Measurements from ENCODE around the gene CERK. TPM values are rescaled to one million over a fixed set of nuclear protein-coding genes. Genes with fewer than 3 reads are reported as not detected.

The CERK gene
- total RNA-seq, 2 experiments from 2014 or later: 41.8 to 47.1 TPM

DNA sequence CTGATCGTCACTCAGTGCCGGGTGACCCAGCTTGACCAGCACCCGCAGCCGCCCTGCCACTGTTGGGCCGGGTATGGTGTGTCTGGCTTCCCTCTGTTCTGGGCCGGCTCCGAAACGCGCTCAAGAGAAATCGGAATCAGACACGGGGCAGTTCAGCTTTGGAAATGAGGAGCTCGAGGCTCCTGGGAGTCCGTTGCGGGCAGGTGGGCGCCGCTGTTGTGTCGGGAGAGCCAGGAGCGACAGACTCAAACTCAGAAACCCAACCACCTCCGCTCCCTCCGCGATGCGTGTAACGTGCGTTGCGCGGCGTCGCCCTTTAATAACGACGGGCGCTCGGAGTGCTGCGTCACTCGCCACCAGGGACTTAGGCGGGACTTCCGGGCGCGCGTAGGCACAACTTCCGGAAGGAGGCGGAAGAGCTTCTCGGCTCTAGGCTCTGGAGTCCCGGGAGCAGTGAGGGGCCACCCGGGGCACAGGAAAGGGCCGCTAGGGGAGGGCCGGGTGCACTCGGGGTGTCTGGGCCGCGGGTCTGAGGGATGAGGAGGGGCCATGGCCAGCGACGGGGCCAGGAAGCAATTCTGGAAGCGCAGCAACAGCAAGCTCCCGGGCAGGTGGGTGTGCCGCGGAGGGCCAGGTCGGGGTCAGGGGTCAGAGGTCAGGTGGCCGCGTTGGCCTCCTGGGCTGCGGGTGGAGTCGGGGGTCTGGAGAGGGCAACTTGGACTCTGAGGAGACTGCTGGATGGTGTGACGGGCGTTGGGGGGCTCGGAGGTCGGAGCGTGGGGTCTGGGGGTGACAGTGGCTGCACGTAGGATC is 24.4 kb upstream of the CERK start, which contains the start of gene TBC1D22A:
TSS of gene TBC1D22A (plus strand) at position 413 of the 813 bp plus-strand sequence. CDS start at position 550, 137 bp downstream.
- no peaks in the 10 kb centered on the region for H3K27me3 Mint-ChIP-seq
- H3K4me1 Mint-ChIP-seq: peaks cover 59% of the 10 kb centered on the region
- no peaks in the 10 kb centered on the region for H3K9me3 Mint-ChIP-seq
- H3K36me3 Mint-ChIP-seq (ENCODE audit: low read depth): peaks cover 15% of the 10 kb centered on the region
- POLR2A ChIA-PET: interaction anchor here (0.7 to 1.4 kb wide), 5 partner anchors 12 to 149 kb away, joined by 3 to 6 read pairs (median 4); no protein-coding TSS in a partner anchor
- peak; percentile 94 for DNase-seq
- peak within 1 kb of the TSS; percentile 97 for H3K4me3 Mint-ChIP-seq
- H3K27ac Mint-ChIP-seq: peak within 1 kb of the TSS; percentile 98
- CTCF ChIA-PET: interaction anchor here (0.5 to 2.2 kb wide), 11 partner anchors 8 to 727 kb away, joined by 3 to 9 read pairs (median 4); no protein-coding TSS in a partner anchor

DNA sequence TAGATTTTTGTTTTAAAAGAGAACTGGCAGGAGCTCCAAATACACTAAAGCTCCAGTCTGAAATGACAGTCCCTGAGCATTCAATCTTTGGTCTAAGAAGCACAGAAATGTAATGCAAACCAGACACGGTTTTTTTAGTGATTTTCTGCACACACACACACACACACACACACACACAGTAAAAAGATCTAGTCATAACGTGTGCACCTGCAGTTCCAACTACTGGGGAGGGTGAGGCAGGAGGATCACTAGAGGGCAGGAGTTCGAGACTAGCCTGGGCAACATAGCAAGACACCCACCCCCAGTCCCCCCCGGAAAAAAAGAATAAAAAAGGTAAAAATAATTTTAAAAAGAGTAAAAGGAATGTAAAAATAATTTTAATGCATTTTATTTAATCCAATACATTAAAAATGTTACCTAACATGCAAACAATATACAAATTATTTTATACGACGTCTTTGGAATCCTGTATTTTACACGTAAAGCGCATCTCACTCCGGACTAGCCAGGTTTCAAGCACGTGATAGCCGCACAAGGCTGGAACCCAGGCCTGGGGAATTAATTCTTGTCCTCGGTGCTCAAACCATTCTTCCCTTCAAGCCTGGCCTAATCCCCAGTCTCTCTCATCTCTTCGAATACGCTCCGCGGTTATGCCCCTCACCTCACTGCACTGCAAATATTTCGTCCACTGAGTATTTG is 23.6 kb upstream of the CERK start:
- H3K36me3 Mint-ChIP-seq (ENCODE audit: low read depth): peaks cover 11% of the 10 kb centered on the region
- POLR2A ChIA-PET: no interaction called here
- H3K4me3 Mint-ChIP-seq: peak overlapping the region; percentile 97
- H3K27me3 Mint-ChIP-seq: no peaks in the 10 kb centered on the region
- peak overlapping the region; percentile 98 for H3K27ac Mint-ChIP-seq
- DNase-seq: no peak
- peaks cover 52% of the 10 kb centered on the region for H3K4me1 Mint-ChIP-seq
- H3K9me3 Mint-ChIP-seq: peaks cover 2% of the 10 kb centered on the region
- CTCF ChIA-PET: interaction anchor here (0.5 to 2.2 kb wide), 10 partner anchors 11 to 640 kb away, joined by 3 to 9 read pairs (median 5); no protein-coding TSS in a partner anchor

DNA sequence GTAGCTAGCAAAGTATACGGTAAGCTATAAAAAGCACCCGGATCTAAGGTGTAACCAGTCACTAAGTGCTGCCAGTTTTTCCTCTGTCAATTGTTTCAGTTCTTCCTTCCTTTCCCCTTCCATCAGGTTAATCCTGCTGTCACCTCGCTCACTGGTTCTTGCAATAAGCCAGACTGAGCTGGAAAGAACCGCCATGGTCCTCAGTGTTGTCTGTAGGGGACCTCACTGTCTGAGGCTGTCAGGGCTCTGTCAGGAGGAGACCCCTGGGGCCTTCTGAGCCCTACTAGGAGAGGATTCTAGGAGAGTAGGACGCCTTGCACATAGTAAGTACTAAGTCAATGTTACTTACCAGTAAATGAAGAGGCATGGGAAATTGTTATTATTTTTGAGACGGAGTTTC is 23.0 kb upstream of the CERK start:
- H3K36me3 Mint-ChIP-seq (ENCODE audit: low read depth): peaks cover 15% of the 10 kb centered on the region
- POLR2A ChIA-PET: no interaction called here
- peak overlapping the region; percentile 98 for H3K27ac Mint-ChIP-seq
- no peak for DNase-seq
- no peaks in the 10 kb centered on the region for H3K27me3 Mint-ChIP-seq
- peaks cover 53% of the 10 kb centered on the region for H3K4me1 Mint-ChIP-seq
- peak overlapping the region; percentile 97 for H3K4me3 Mint-ChIP-seq
- CTCF ChIA-PET: interaction anchor here (0.7 to 1.4 kb wide), 2 partner anchors 10 to 639 kb away, joined by 3 read pairs; no protein-coding TSS in a partner anchor
- H3K9me3 Mint-ChIP-seq: peaks cover 7% of the 10 kb centered on the region

DNA sequence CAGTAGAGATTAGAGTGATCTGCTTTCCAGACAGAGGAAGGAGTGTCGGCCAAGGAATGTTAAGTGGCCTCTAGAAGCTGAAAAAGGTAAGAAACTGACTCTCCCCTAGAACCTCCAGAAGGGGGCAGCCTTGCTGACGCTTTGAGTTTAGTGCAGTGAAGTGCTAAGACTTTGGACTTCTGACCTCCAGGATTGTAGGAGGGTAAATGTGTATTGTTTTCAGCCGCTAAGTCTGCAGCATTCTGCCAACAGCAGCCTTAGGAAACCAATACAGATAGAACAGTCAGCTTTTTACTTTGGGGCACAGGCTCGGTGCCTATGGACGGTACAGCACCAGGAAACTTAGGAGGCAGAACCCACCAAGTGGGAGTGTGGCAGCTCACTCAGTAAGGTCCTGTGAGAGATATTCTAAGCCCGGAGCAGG is 20.8 kb upstream of the CERK start:
- H3K4me3 Mint-ChIP-seq: no peak overlapping the region
- peaks cover 7% of the 10 kb centered on the region for H3K9me3 Mint-ChIP-seq
- no peaks in the 10 kb centered on the region for H3K27me3 Mint-ChIP-seq
- peak; percentile 68 for DNase-seq
- ChIA-PET POLR2A (no interaction called here), CTCF (interaction anchor here (0.7 to 5.4 kb wide), 12 partner anchors 9 to 216 kb away, joined by 3 to 29 read pairs (median 4); no protein-coding TSS in a partner anchor)
- H3K27ac Mint-ChIP-seq: no peak overlapping the region
- peaks cover 40% of the 10 kb centered on the region for H3K4me1 Mint-ChIP-seq
- H3K36me3 Mint-ChIP-seq (ENCODE audit: low read depth): peaks cover 15% of the 10 kb centered on the region

DNA sequence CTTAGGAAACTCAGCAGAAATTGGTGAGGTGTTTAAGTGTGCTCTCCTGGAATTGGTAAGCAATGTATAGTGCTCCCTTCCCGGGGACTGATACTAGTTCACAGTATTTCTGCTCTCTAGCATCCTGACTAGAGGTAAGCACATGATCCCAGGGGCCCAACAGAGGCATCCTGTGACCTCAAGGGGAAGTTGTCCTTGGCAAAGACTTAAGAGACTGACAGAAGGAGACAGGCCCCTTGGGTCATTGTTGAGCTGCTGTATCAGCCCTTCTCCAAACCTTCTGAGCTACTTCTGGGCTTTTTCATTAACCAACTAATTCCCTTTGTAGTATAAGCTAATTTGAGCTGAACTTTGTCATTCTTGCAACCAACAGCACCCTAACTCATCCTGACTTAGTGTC is 20.1 kb upstream of the CERK start:
- no peak for DNase-seq
- ChIA-PET CTCF (interaction anchor here (0.6 to 5.4 kb wide), 13 partner anchors 9 to 195 kb away, joined by 3 to 29 read pairs (median 4); no protein-coding TSS in a partner anchor), POLR2A (no interaction called here)
- Mint-ChIP-seq H3K4me3 (no peak overlapping the region), H3K4me1 (peaks cover 34% of the 10 kb centered on the region), H3K27ac (no peak overlapping the region), H3K27me3 (no peaks in the 10 kb centered on the region), H3K9me3 (peaks cover 7% of the 10 kb centered on the region), H3K36me3 (ENCODE audit: low read depth) (peaks cover 13% of the 10 kb centered on the region)

DNA sequence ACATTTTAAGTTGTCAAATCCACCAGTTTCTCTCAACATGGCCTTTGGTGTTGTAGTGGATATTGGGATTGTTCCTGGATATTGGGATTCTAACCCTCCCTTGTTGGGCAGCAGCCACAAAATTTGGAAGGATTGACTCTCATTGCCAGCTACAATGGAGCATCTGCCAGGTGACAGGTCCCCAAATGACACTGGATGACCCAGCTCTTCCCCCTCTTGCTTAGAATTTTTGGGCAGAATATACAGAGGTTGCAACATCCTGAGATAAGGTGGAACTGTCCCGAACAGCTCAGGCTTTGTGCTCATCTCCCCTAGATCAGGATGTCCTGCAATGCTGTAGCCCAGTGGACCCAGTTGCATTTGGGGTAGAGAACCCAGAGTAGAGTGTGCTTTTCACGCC is 19.1 kb upstream of the CERK start:
- DNase-seq: no peak
- H3K36me3 Mint-ChIP-seq (ENCODE audit: low read depth): peaks cover 4% of the 10 kb centered on the region
- H3K9me3 Mint-ChIP-seq: peaks cover 7% of the 10 kb centered on the region
- no peak overlapping the region for H3K4me3 Mint-ChIP-seq
- H3K27me3 Mint-ChIP-seq: no peaks in the 10 kb centered on the region
- ChIA-PET POLR2A (no interaction called here), CTCF (interaction anchor here (0.9 to 5.4 kb wide), 5 partner anchors 8 to 194 kb away, joined by 3 to 29 read pairs (median 7); no protein-coding TSS in a partner anchor)
- H3K4me1 Mint-ChIP-seq: peaks cover 30% of the 10 kb centered on the region
- H3K27ac Mint-ChIP-seq: no peak overlapping the region

DNA sequence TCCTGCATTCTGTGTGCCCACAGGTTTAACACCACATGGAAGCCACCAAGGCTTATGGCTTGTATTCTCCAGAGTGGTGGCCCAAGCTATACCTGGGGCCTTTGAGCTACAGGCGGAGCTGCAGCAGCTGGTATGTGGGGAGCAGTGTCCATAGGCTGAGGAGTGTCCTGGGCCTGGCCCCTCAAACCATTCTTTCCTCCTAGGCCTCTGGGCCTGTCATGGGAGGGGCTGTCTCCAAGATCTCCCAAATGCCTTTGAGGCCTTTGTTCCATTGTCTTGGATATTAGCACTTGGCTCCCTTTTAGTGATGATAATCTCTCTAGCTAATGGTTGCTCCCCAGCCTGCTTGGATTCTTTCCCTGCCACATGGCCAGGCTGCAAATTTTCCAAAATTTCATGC is 18.0 kb upstream of the CERK start:
- H3K4me3 Mint-ChIP-seq: no peak overlapping the region
- peaks cover 24% of the 10 kb centered on the region for H3K4me1 Mint-ChIP-seq
- peaks cover 4% of the 10 kb centered on the region for H3K36me3 Mint-ChIP-seq (ENCODE audit: low read depth)
- DNase-seq: no peak
- CTCF ChIA-PET: interaction anchor here (0.9 to 5.4 kb wide), 3 partner anchors 15 to 46 kb away, joined by 3 to 29 read pairs (median 4); no protein-coding TSS in a partner anchor
- no peak overlapping the region for H3K27ac Mint-ChIP-seq
- POLR2A ChIA-PET: no interaction called here
- no peaks in the 10 kb centered on the region for H3K27me3 Mint-ChIP-seq
- peaks cover 7% of the 10 kb centered on the region for H3K9me3 Mint-ChIP-seq

DNA sequence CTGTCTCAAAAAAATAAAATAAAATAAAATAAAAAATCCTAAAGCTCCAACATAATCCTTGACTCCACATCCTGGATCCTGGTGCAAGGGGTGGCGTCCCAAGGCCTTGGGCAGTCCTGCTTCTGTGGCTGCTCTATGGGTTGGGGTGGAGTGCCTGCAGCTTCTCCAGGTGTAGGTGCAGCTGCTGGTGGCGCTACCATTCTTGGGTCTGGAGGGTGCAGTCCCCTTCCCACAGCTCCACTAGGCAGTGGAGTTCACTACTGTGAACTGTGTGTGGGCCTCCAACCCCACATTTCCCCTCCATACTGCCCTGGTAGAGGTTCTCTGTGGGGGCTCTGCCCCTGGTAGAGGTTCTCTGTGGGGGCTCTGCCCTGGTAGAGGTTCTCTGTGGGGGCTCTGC is 17.5 kb upstream of the CERK start:
- ChIA-PET POLR2A (interaction anchor here (0.5 kb wide), 1 partner anchor 67 kb away, joined by 3 read pairs; no protein-coding TSS in a partner anchor), CTCF (interaction anchor here (0.9 to 5.4 kb wide), 2 partner anchors 25 to 47 kb away, joined by 3 to 29 read pairs; no protein-coding TSS in a partner anchor)
- Mint-ChIP-seq H3K4me3 (no peak overlapping the region), H3K27me3 (no peaks in the 10 kb centered on the region), H3K27ac (no peak overlapping the region), H3K4me1 (peaks cover 21% of the 10 kb centered on the region), H3K36me3 (ENCODE audit: low read depth) (peaks cover 4% of the 10 kb centered on the region), H3K9me3 (peaks cover 7% of the 10 kb centered on the region)
- no peak for DNase-seq

DNA sequence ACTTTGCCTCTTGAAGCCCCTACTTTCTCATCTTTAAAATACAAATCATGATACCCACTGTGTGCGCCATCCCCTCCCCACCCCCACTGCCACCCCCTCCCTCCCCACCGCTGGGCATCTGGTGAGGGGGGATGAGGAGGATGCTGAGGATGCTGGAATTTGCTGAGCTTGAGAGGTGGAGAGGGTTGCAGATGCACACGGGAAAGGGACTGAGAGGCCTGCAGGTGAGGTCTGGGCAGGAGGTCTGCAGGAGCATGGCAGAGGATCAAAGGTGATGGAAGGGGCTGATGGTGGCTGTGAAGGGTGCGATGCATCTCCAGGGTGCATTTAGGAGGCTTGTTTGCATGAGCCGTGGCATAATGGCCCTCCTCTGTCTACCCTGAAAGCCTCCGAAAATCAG is 16.8 kb upstream of the CERK start:
- Mint-ChIP-seq H3K9me3 (peaks cover 7% of the 10 kb centered on the region), H3K27me3 (no peaks in the 10 kb centered on the region), H3K4me1 (peaks cover 24% of the 10 kb centered on the region), H3K4me3 (no peak overlapping the region), H3K27ac (no peak overlapping the region), H3K36me3 (ENCODE audit: low read depth) (peaks cover 4% of the 10 kb centered on the region)
- ChIA-PET POLR2A (no interaction called here), CTCF (interaction anchor here (1.0 to 5.4 kb wide), 2 partner anchors 8 to 48 kb away, joined by 3 to 29 read pairs; no protein-coding TSS in a partner anchor)
- DNase-seq: no peak

DNA sequence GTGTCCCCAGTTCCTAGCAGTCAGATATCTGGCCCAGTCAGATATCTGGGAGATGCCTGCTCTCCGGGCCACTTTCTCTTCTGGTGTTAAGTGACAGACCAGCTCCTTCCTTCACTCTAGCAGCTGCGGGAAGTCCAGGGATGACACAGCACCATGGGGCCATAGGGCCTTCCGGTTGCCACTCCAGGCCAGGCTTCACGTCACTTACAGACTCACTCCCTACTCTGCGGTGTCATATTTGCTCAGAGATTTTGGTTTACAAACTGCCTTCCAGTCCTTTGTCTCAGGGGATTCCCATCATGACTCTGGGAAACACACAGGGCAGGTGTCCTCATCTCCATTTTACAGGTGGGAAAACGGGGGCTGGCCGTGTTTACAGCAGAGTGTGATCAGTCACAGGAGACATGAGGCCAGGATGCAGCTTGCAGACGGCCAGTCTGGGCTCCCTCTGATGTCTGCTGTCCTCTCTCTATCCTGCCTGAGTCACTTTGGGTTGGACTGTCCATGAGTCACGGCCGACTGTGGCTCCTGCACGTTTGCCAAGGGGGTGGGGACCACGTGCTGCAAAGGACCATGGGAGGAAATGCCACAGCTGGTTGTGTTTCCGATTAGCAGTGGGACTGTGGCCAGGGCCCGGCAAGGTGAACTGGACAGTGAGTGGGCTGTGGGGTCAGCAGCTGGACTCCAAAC is 16.2 kb upstream of the CERK start:
- Mint-ChIP-seq H3K9me3 (peaks cover 7% of the 10 kb centered on the region), H3K36me3 (ENCODE audit: low read depth) (peaks cover 4% of the 10 kb centered on the region), H3K4me3 (no peak overlapping the region), H3K27ac (peak overlapping the region; percentile 75), H3K4me1 (peaks cover 30% of the 10 kb centered on the region), H3K27me3 (no peaks in the 10 kb centered on the region)
- POLR2A ChIA-PET: no interaction called here
- CTCF ChIA-PET: interaction anchor here (1.0 to 5.4 kb wide), 2 partner anchors 9 to 48 kb away, joined by 3 to 29 read pairs; no protein-coding TSS in a partner anchor
- DNase-seq: no peak

DNA sequence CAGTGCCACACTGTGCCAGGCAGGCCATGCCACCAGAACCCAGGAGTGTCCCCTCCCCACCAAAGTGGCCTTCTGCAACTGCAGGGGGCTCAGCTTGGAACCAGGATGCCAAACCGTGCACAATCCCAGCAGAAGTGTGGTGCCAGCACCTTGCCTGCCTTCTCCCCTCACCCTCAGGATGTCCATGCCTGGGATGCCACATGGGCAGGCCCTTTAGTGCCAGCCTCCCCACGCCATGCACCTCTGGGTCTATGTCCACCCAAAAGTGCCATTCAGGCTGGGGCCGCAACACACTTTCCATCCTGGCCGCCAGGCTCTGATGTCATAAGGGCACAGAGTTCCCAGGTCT is 15.7 kb upstream of the CERK start:
- no peak for DNase-seq
- peaks cover 7% of the 10 kb centered on the region for H3K9me3 Mint-ChIP-seq
- peaks cover 4% of the 10 kb centered on the region for H3K36me3 Mint-ChIP-seq (ENCODE audit: low read depth)
- no peak overlapping the region for H3K4me3 Mint-ChIP-seq
- no peak overlapping the region for H3K27ac Mint-ChIP-seq
- H3K4me1 Mint-ChIP-seq: peaks cover 32% of the 10 kb centered on the region
- H3K27me3 Mint-ChIP-seq: no peaks in the 10 kb centered on the region
- ChIA-PET CTCF (interaction anchor here (1.0 kb wide), 1 partner anchor 10 kb away, joined by 3 read pairs; no protein-coding TSS in a partner anchor), POLR2A (no interaction called here)

DNA sequence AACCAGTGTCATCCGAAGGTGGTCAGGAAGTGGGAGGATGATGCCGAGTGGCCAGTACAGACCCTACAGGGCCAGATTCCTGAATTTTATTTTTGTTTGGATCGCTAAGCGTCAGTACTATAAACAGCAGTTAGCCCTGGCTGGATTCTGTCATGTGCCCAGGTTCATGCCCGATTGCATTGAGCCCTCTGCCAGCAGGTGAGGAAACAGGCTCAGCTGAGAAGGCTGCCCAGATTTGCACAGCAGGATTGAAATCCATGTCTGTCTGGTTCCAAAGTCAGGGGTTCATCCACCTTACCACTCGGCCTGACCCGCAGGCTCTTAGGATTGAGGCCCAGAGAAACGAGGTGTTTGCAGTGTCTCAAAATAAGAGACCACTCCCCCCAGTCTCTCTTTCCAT is 15.3 kb upstream of the CERK start:
- POLR2A ChIA-PET: no interaction called here
- Mint-ChIP-seq H3K27ac (no peak overlapping the region), H3K36me3 (ENCODE audit: low read depth) (peaks cover 4% of the 10 kb centered on the region)

More for the DNA sequence above, 15.3 kb upstream of the CERK start:
- Mint-ChIP-seq H3K4me3 (no peak overlapping the region), H3K9me3 (peaks cover 7% of the 10 kb centered on the region), H3K4me1 (peaks cover 29% of the 10 kb centered on the region), H3K27me3 (no peaks in the 10 kb centered on the region)
- CTCF ChIA-PET: no interaction called here
- DNase-seq: no peak

Data from activated CD4-positive, alpha-beta T cell treated with anti-CD3 and anti-CD28 coated beads, Interleukin-2, amount 10 ng/mL, durations not matched to agents 7 days and 5 days (primary cell).